ENCODE data around the gene WDR19. TPM values are rescaled to one million over a fixed set of nuclear protein-coding genes. Genes with fewer than 3 reads are reported as not detected.
"Not testable (repeated sequence)": the region's sequence is repeated elsewhere in the genome, so short reads cannot be mapped to it uniquely, and the experiment has no call there.

Gene WDR19
- total RNA-seq, 1 donor from 2014 or later: 17.2 TPM

GRCh38 chr4:39286263-39286662, 103.9 kb downstream of the WDR19 start:
- H3K4me1 ChIP-seq (ENCODE audit: control insufficient read depth in 3 of 3, insufficient read depth in 3 of 3, low read length in 3 of 3): no peaks in the 10 kb centered on the region
- no peak overlapping the region for H3K9ac ChIP-seq (ENCODE audit: low read depth in 1 of 3, low read length in 3 of 3)
- H3K27me3 ChIP-seq (ENCODE audit: control insufficient read depth in 3 of 3, insufficient read depth in 3 of 3, low read length in 3 of 3): no peaks in the 10 kb centered on the region
- H3K4me3 ChIP-seq (ENCODE audit: low read length in 3 of 3): no peak overlapping the region
- peaks cover 5 to 42% (median 25%) of the 10 kb centered on the region in 3 donors for H3K36me3 ChIP-seq (ENCODE audit: control insufficient read depth in 3 of 3, insufficient read depth in 3 of 3, low read length in 3 of 3)
- H3K27ac ChIP-seq (ENCODE audit: low read depth, low read length): no peak overlapping the region
- no peaks in the 10 kb centered on the region for H3K9me3 ChIP-seq (ENCODE audit: control insufficient read depth in 3 of 3, low read length in 3 of 3)

GRCh38 chr4:39287223-39287622, 104.9 kb downstream of the WDR19 start:
- H3K4me1 ChIP-seq (ENCODE audit: control insufficient read depth in 3 of 3, insufficient read depth in 3 of 3, low read length in 3 of 3): no peaks in the 10 kb centered on the region
- no peaks in the 10 kb centered on the region for H3K9me3 ChIP-seq (ENCODE audit: control insufficient read depth in 3 of 3, low read length in 3 of 3)
- peaks cover 9 to 52% (median 34%) of the 10 kb centered on the region in 3 donors for H3K36me3 ChIP-seq (ENCODE audit: control insufficient read depth in 3 of 3, insufficient read depth in 3 of 3, low read length in 3 of 3)

GRCh38 chr4:39291686-39292085, 109.4 kb downstream of the WDR19 start:
- Histone ChIP-seq H3K4me3 (ENCODE audit: low read length in 3 of 3) (no peak overlapping the region), H3K9ac (ENCODE audit: low read depth in 1 of 3, low read length in 3 of 3) (no peak overlapping the region), H3K27ac (ENCODE audit: low read depth, low read length) (no peak overlapping the region), H3K27me3 (ENCODE audit: control insufficient read depth in 3 of 3, insufficient read depth in 3 of 3, low read length in 3 of 3) (no peaks in the 10 kb centered on the region), H3K4me1 (ENCODE audit: control insufficient read depth in 3 of 3, insufficient read depth in 3 of 3, low read length in 3 of 3) (no peaks in the 10 kb centered on the region), H3K9me3 (ENCODE audit: control insufficient read depth in 3 of 3, low read length in 3 of 3) (no peaks in the 10 kb centered on the region), H3K36me3 (ENCODE audit: control insufficient read depth in 3 of 3, insufficient read depth in 3 of 3, low read length in 3 of 3) (peaks cover 16 to 57% (median 36%) of the 10 kb centered on the region in 3 donors)

More at GRCh38 chr4:39287223-39287622, 104.9 kb downstream of the WDR19 start:
- H3K27ac ChIP-seq (ENCODE audit: low read depth, low read length): no peak overlapping the region
- no peak overlapping the region for H3K4me3 ChIP-seq (ENCODE audit: low read length in 3 of 3)
- no peaks in the 10 kb centered on the region for H3K27me3 ChIP-seq (ENCODE audit: control insufficient read depth in 3 of 3, insufficient read depth in 3 of 3, low read length in 3 of 3)
- no peak overlapping the region for H3K9ac ChIP-seq (ENCODE audit: low read depth in 1 of 3, low read length in 3 of 3)

GRCh38 chr4:39292433-39292832, 110.1 kb downstream of the WDR19 start:
- not testable (repeated sequence) for H3K27me3 ChIP-seq (ENCODE audit: control insufficient read depth in 3 of 3, insufficient read depth in 3 of 3, low read length in 3 of 3); H3K9me3 ChIP-seq (ENCODE audit: control insufficient read depth in 3 of 3, low read length in 3 of 3); H3K4me1 ChIP-seq (ENCODE audit: control insufficient read depth in 3 of 3, insufficient read depth in 3 of 3, low read length in 3 of 3); H3K9ac ChIP-seq (ENCODE audit: low read depth in 1 of 3, low read length in 3 of 3); H3K27ac ChIP-seq (ENCODE audit: low read depth, low read length); H3K4me3 ChIP-seq (ENCODE audit: low read length in 3 of 3)
- peaks cover 16 to 50% (median 29%) of the 10 kb centered on the region in 3 donors for H3K36me3 ChIP-seq (ENCODE audit: control insufficient read depth in 3 of 3, insufficient read depth in 3 of 3, low read length in 3 of 3)

GRCh38 chr4:39295784-39296183, 113.5 kb downstream of the WDR19 start:
- Histone ChIP-seq H3K9me3 (ENCODE audit: control insufficient read depth in 3 of 3, low read length in 3 of 3) (no peaks in the 10 kb centered on the region), H3K36me3 (ENCODE audit: control insufficient read depth in 3 of 3, insufficient read depth in 3 of 3, low read length in 3 of 3) (peaks cover 21 to 42% (median 22%) of the 10 kb centered on the region in 3 donors), H3K27ac (ENCODE audit: low read depth, low read length) (no peak overlapping the region), H3K27me3 (ENCODE audit: control insufficient read depth in 3 of 3, insufficient read depth in 3 of 3, low read length in 3 of 3) (no peaks in the 10 kb centered on the region), H3K4me1 (ENCODE audit: control insufficient read depth in 3 of 3, insufficient read depth in 3 of 3, low read length in 3 of 3) (no peaks in the 10 kb centered on the region), H3K9ac (ENCODE audit: low read depth in 1 of 3, low read length in 3 of 3) (no peak overlapping the region), H3K4me3 (ENCODE audit: low read length in 3 of 3) (no peak overlapping the region)

- no peak overlapping the region for H3K27ac ChIP-seq (ENCODE audit: low read depth, low read length)
- no peaks in the 10 kb centered on the region for H3K9me3 ChIP-seq (ENCODE audit: control insufficient read depth in 3 of 3, low read length in 3 of 3)
- peaks cover 0 to under 1% (median 0%) of the 10 kb centered on the region in 3 donors for H3K4me1 ChIP-seq (ENCODE audit: control insufficient read depth in 3 of 3, insufficient read depth in 3 of 3, low read length in 3 of 3)
- H3K9ac ChIP-seq (ENCODE audit: low read depth in 1 of 3, low read length in 3 of 3): no peak overlapping the region
- no peak overlapping the region for H3K4me3 ChIP-seq (ENCODE audit: low read length in 3 of 3)
- H3K27me3 ChIP-seq (ENCODE audit: control insufficient read depth in 3 of 3, insufficient read depth in 3 of 3, low read length in 3 of 3): no peaks in the 10 kb centered on the region
- H3K36me3 ChIP-seq (ENCODE audit: control insufficient read depth in 3 of 3, insufficient read depth in 3 of 3, low read length in 3 of 3): peaks cover 9 to 50% (median 45%) of the 10 kb centered on the region in 3 donors
Measured at GRCh38 chr4:39302901-39303300, 120.6 kb downstream of the WDR19 start.

GRCh38 chr4:39303871-39304270, 121.5 kb downstream of the WDR19 start:
- Histone ChIP-seq H3K27ac (ENCODE audit: low read depth, low read length) (no peak overlapping the region), H3K27me3 (ENCODE audit: control insufficient read depth in 3 of 3, insufficient read depth in 3 of 3, low read length in 3 of 3) (no peaks in the 10 kb centered on the region), H3K36me3 (ENCODE audit: control insufficient read depth in 3 of 3, insufficient read depth in 3 of 3, low read length in 3 of 3) (peaks cover 14 to 52% (median 48%) of the 10 kb centered on the region in 3 donors), H3K4me3 (ENCODE audit: low read length in 3 of 3) (no peak overlapping the region), H3K4me1 (ENCODE audit: control insufficient read depth in 3 of 3, insufficient read depth in 3 of 3, low read length in 3 of 3) (peaks cover 1 to 7% (median 2%) of the 10 kb centered on the region in 3 donors), H3K9ac (ENCODE audit: low read depth in 1 of 3, low read length in 3 of 3) (no peak overlapping the region), H3K9me3 (ENCODE audit: control insufficient read depth in 3 of 3, low read length in 3 of 3) (no peaks in the 10 kb centered on the region)

GRCh38 chr4:39304651-39305050, 122.3 kb downstream of the WDR19 start:
- H3K4me1 ChIP-seq (ENCODE audit: control insufficient read depth in 3 of 3, insufficient read depth in 3 of 3, low read length in 3 of 3): peaks cover 2 to 7% (median 2%) of the 10 kb centered on the region in 3 donors
- H3K27ac ChIP-seq (ENCODE audit: low read depth, low read length): no peak overlapping the region
- H3K9ac ChIP-seq (ENCODE audit: low read depth in 1 of 3, low read length in 3 of 3): no peak overlapping the region
- H3K27me3 ChIP-seq (ENCODE audit: control insufficient read depth in 3 of 3, insufficient read depth in 3 of 3, low read length in 3 of 3): no peaks in the 10 kb centered on the region
- no peak overlapping the region for H3K4me3 ChIP-seq (ENCODE audit: low read length in 3 of 3)
- no peaks in the 10 kb centered on the region for H3K9me3 ChIP-seq (ENCODE audit: control insufficient read depth in 3 of 3, low read length in 3 of 3)
- peaks cover 12 to 52% (median 48%) of the 10 kb centered on the region in 3 donors for H3K36me3 ChIP-seq (ENCODE audit: control insufficient read depth in 3 of 3, insufficient read depth in 3 of 3, low read length in 3 of 3)

- H3K4me1 ChIP-seq (ENCODE audit: control insufficient read depth in 3 of 3, insufficient read depth in 3 of 3, low read length in 3 of 3): peaks cover 2 to 7% (median 2%) of the 10 kb centered on the region in 3 donors
- H3K36me3 ChIP-seq (ENCODE audit: control insufficient read depth in 3 of 3, insufficient read depth in 3 of 3, low read length in 3 of 3): peaks cover 4 to 53% (median 37%) of the 10 kb centered on the region in 3 donors
- no peak overlapping the region for H3K27ac ChIP-seq (ENCODE audit: low read depth, low read length)
- H3K4me3 ChIP-seq (ENCODE audit: low read length in 3 of 3): no peak overlapping the region
- H3K9me3 ChIP-seq (ENCODE audit: control insufficient read depth in 3 of 3, low read length in 3 of 3): no peaks in the 10 kb centered on the region
- H3K9ac ChIP-seq (ENCODE audit: low read depth in 1 of 3, low read length in 3 of 3): no peak overlapping the region
- H3K27me3 ChIP-seq (ENCODE audit: control insufficient read depth in 3 of 3, insufficient read depth in 3 of 3, low read length in 3 of 3): no peaks in the 10 kb centered on the region
Measured at GRCh38 chr4:39305912-39306677, 123.8 kb downstream of the WDR19 start.

GRCh38 chr4:39308611-39309010, 126.3 kb downstream of the WDR19 start:
- Histone ChIP-seq H3K27ac (ENCODE audit: low read depth, low read length) (no peak overlapping the region), H3K9ac (ENCODE audit: low read depth in 1 of 3, low read length in 3 of 3) (peak overlapping the region in 1 of 3 donors; percentile 4)

More at GRCh38 chr4:39308611-39309010, 126.3 kb downstream of the WDR19 start:
- H3K36me3 ChIP-seq (ENCODE audit: control insufficient read depth in 3 of 3, insufficient read depth in 3 of 3, low read length in 3 of 3): peaks cover 6 to 50% (median 25%) of the 10 kb centered on the region in 3 donors
- H3K27me3 ChIP-seq (ENCODE audit: control insufficient read depth in 3 of 3, insufficient read depth in 3 of 3, low read length in 3 of 3): no peaks in the 10 kb centered on the region
- H3K4me1 ChIP-seq (ENCODE audit: control insufficient read depth in 3 of 3, insufficient read depth in 3 of 3, low read length in 3 of 3): peaks cover 2 to 7% (median 2%) of the 10 kb centered on the region in 3 donors
- no peak overlapping the region for H3K4me3 ChIP-seq (ENCODE audit: low read length in 3 of 3)
- no peaks in the 10 kb centered on the region for H3K9me3 ChIP-seq (ENCODE audit: control insufficient read depth in 3 of 3, low read length in 3 of 3)

Data from skeletal muscle tissue (tissue), 4 donors.